AG09319 (cell line): ENCODE results near the gene RGS19.

Source experiments
- DNase-seq: peaks from one replicate; pipeline ENCODE4 v3.0.0-alpha.2; 2010; ENCODE audit warnings: low read depth; ENCODE audit errors: extremely low read depth
- CTCF ChIP-seq: IDR thresholded peaks from 2 replicates; pipeline ENCODE4 v1.5.1; 2011; ENCODE audit warnings: low read depth, mild to moderate bottlenecking, inconsistent platforms, low read length, moderate library complexity

Gene RGS19

GRCh38 chr20:64086801-64087200, 7.5 kb upstream of the RGS19 start:
- no peak for TF ChIP-seq CTCF
- no peak for DNase-seq

- TF ChIP-seq CTCF = no peak
- DNase-seq = no peak
Measured at GRCh38 chr20:64084685-64085152, 5.4 kb upstream of the RGS19 start.

GRCh38 chr20:64083804-64084684, 4.7 kb upstream of the RGS19 start, which contains the start of gene LKAAEAR1:
TSS of gene LKAAEAR1 (minus strand) at chr20:64084398. CDS start at chr20:64084219, 179 bp downstream.
- no peak for DNase-seq
- no peak for TF ChIP-seq CTCF

GRCh38 chr20:64083378-64083803, 4.1 kb upstream of the RGS19 start:
- DNase-seq = no peak
- peak; percentile 57 for TF ChIP-seq CTCF

- DNase-seq = no peak
- TF ChIP-seq CTCF = no peak
Measured at GRCh38 chr20:64082820-64083377, 3.6 kb upstream of the RGS19 start.

GRCh38 chr20:64082126-64082731, 2.9 kb upstream of the RGS19 start:
- no peak for DNase-seq
- no peak for TF ChIP-seq CTCF

GRCh38 chr20:64081624-64081964, 2.3 kb upstream of the RGS19 start:
- DNase-seq = no peak
- TF ChIP-seq CTCF = no peak
